Panc1 (cell line): ENCODE results near the gene PAGE4. TPM values are rescaled to one million over a fixed set of nuclear protein-coding genes. Genes with fewer than 3 reads are reported as not detected.

Experiments used
- ATAC-seq: fragments of 200-7000 bp; cut with Tn5 transposase; 2 replicates; pipeline ENCODE4 v1.9.1; 2020; ENCODE audit warnings: mild to moderate bottlenecking, moderate library complexity
- BruUV-seq: library from RNA; stranded (reverse); fragments of 400-500 nt; replicated peaks from 2 replicates; lab custom pipeline; 2021; lab: Mats Ljungman, UMichigan
- CTCF ChIA-PET: fragments of 300-600 bp; sonication (Branson Sonifier 250); formaldehyde crosslinking; loops from one replicate; lab custom pipeline; 2022; ENCODE audit warnings: antibody characterized with exemption; lab: Charles Lee
- POLR2A ChIA-PET: fragments of 300-600 bp; sonication (Branson Sonifier 250); formaldehyde crosslinking; loops from one replicate; lab custom pipeline; 2022; ENCODE audit warnings: antibody characterized with exemption; lab: Charles Lee
- DNase-seq: peaks from one replicate; pipeline ENCODE4 v3.0.0-alpha.2; 2010; ENCODE audit warnings: low read depth, low spot score
- H3K27ac ChIP-seq: 2 replicates; pipeline ENCODE4 v1.5.1; 2011; ENCODE audit warnings: mild to moderate bottlenecking, low read length, inconsistent platforms
- H3K27me3 ChIP-seq: fragments of 200-500 bp; sonication (Bioruptor generic); 2 replicates; pipeline ENCODE4 v1.6.0; 2014; ENCODE audit warnings: low read length, inconsistent platforms; ENCODE audit not compliant: control insufficient read depth, insufficient read depth
- H3K36me3 ChIP-seq: fragments of 200-500 bp; sonication (Bioruptor generic); 2 replicates; pipeline ENCODE4 v1.5.1; 2014; ENCODE audit warnings: inconsistent platforms, mild to moderate bottlenecking, low read length, moderate library complexity; ENCODE audit not compliant: control insufficient read depth, insufficient read depth
- H3K4me1 ChIP-seq: 2 replicates; pipeline ENCODE4 v1.5.1; 2011; ENCODE audit warnings: inconsistent platforms, mild to moderate bottlenecking, low read length, moderate library complexity; ENCODE audit not compliant: control insufficient read depth, insufficient read depth
- H3K4me3 ChIP-seq, 2 experiments: 2 replicates each; pipeline ENCODE4 v1.5.1; 2011 to 2012; ENCODE audit warnings: low read depth in 2 of 2, low read length in 2 of 2, mild to moderate bottlenecking in 2 of 2, inconsistent platforms in 1 of 2, moderate library complexity in 1 of 2
- H3K9me3 ChIP-seq: fragments of 200-500 bp; sonication (Bioruptor generic); 2 replicates; pipeline ENCODE4 v1.5.1; 2014; ENCODE audit warnings: low read depth, mild to moderate bottlenecking, inconsistent platforms, low read length, moderate library complexity; ENCODE audit not compliant: control insufficient read depth, insufficient read depth
- POLR2AphosphoS5 ChIP-seq: IDR thresholded peaks from 2 replicates; pipeline ENCODE4 v1.6.1; 2012; ENCODE audit warnings: mild to moderate bottlenecking, low read depth, low read length, moderate library complexity
- SIN3A ChIP-seq: IDR thresholded peaks from 2 replicates; pipeline ENCODE4 v1.6.1; 2012; ENCODE audit warnings: low read depth, mild to moderate bottlenecking, low read length, moderate library complexity, borderline replicate concordance; ENCODE audit not compliant: insufficient read depth
- TCF7L2 ChIP-seq: IDR thresholded peaks from 2 replicates; pipeline ENCODE4 v1.6.1; 2011; ENCODE audit warnings: mild to moderate bottlenecking, low read depth, low read length, inconsistent platforms
- in situ Hi-C: cut with HindIII; loops from 2 replicates; pipeline ENCODE4 v1.10.0; 2016; ENCODE audit warnings: low sequenced_read_pairs, low pct_unique_long_range_greater_than_20kb
- intact Hi-C: fragments of 100-400 bp; cut with micrococcal nuclease; formaldehyde crosslinking; loops from one replicate; pipeline ENCODE4 v1.10.0; 2022; ENCODE audit not compliant: unreplicated experiment
- total RNA-seq: library from RNA; stranded (reverse); gene quantifications from one replicate; pipeline ENCODE4 v1.2.1, GENCODE V29; 2021; ENCODE audit not compliant: unreplicated experiment
- TF ChIP-seq, protein P1 (sequence below), 2 experiments: IDR thresholded peaks; 2 replicates each; pipeline ENCODE4 v1.6.1; 2011 to 2012; ENCODE audit warnings: low read depth in 2 of 2, control low read depth in 1 of 2, low read length in 1 of 2, mild to moderate bottlenecking in 1 of 2, moderate library complexity in 1 of 2; ENCODE audit not compliant: insufficient read depth in 1 of 2
- TF ChIP-seq, protein P2 (sequence below): fragments of 450-650 bp; IDR thresholded peaks from 2 replicates; pipeline ENCODE4 v1.5.1; 2017; ENCODE audit warnings: mild to moderate bottlenecking

Gene PAGE4
- total RNA-seq, 1 experiment from 2014 or later = not detected

- DNase-seq = no peak
- ATAC-seq = no peak
- no peak overlapping the region for H3K4me3 ChIP-seq
- H3K4me1 ChIP-seq = no peaks in the 10 kb centered on the region
- in situ Hi-C loops = no loop called here
- intact Hi-C loops = no loop called here
- no peaks in the 10 kb centered on the region for H3K27me3 ChIP-seq
- no peaks in the 10 kb centered on the region for H3K9me3 ChIP-seq
- TF ChIP-seq, protein P1, sequence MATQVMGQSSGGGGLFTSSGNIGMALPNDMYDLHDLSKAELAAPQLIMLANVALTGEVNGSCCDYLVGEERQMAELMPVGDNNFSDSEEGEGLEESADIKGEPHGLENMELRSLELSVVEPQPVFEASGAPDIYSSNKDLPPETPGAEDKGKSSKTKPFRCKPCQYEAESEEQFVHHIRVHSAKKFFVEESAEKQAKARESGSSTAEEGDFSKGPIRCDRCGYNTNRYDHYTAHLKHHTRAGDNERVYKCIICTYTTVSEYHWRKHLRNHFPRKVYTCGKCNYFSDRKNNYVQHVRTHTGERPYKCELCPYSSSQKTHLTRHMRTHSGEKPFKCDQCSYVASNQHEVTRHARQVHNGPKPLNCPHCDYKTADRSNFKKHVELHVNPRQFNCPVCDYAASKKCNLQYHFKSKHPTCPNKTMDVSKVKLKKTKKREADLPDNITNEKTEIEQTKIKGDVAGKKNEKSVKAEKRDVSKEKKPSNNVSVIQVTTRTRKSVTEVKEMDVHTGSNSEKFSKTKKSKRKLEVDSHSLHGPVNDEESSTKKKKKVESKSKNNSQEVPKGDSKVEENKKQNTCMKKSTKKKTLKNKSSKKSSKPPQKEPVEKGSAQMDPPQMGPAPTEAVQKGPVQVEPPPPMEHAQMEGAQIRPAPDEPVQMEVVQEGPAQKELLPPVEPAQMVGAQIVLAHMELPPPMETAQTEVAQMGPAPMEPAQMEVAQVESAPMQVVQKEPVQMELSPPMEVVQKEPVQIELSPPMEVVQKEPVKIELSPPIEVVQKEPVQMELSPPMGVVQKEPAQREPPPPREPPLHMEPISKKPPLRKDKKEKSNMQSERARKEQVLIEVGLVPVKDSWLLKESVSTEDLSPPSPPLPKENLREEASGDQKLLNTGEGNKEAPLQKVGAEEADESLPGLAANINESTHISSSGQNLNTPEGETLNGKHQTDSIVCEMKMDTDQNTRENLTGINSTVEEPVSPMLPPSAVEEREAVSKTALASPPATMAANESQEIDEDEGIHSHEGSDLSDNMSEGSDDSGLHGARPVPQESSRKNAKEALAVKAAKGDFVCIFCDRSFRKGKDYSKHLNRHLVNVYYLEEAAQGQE (IDR thresholded peaks at IDR 0.05; ENCODE audit: insufficient read depth in 1 of 2, low read depth in 2 of 2, low read length in 1 of 2) = no peak
- TF ChIP-seq SIN3A = no peak
- TF ChIP-seq, protein P2, sequence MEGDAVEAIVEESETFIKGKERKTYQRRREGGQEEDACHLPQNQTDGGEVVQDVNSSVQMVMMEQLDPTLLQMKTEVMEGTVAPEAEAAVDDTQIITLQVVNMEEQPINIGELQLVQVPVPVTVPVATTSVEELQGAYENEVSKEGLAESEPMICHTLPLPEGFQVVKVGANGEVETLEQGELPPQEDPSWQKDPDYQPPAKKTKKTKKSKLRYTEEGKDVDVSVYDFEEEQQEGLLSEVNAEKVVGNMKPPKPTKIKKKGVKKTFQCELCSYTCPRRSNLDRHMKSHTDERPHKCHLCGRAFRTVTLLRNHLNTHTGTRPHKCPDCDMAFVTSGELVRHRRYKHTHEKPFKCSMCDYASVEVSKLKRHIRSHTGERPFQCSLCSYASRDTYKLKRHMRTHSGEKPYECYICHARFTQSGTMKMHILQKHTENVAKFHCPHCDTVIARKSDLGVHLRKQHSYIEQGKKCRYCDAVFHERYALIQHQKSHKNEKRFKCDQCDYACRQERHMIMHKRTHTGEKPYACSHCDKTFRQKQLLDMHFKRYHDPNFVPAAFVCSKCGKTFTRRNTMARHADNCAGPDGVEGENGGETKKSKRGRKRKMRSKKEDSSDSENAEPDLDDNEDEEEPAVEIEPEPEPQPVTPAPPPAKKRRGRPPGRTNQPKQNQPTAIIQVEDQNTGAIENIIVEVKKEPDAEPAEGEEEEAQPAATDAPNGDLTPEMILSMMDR = no peak
- TF ChIP-seq TCF7L2 = no peak
- TF ChIP-seq POLR2AphosphoS5 = no peak
- no TSS peak for BruUV-seq
- ChIA-PET POLR2A (no interaction called here), CTCF (no interaction called here)
- no peak overlapping the region for H3K27ac ChIP-seq
- no peaks in the 10 kb centered on the region for H3K36me3 ChIP-seq
Observed at GRCh38 chrX:49809891-49810632, 19.0 kb upstream of the PAGE4 start.

DNA sequence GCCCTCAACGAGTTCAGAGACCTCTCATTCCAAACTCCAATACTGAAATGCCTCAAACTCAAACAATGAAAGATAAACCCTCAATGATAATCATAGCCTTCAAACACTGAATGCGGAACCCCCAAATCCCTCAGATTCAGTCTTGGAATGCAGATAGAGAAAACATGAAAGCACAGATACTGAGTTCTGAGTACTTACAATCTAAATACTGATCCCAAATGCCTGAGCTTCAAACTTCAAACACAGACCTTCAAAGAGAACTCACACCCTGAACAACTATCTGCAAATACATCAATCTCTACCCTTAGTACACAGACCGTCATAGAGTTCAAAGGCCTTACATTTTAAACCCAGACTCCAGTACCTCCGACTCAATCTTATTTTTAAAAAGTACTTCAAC lies 16.9 kb upstream of the PAGE4 start:
- intact Hi-C loops (no loop called here), in situ Hi-C loops (no loop called here)
- Histone ChIP-seq H3K27ac (no peak overlapping the region), H3K36me3 (no peaks in the 10 kb centered on the region), H3K4me1 (no peaks in the 10 kb centered on the region), H3K27me3 (no peaks in the 10 kb centered on the region), H3K4me3 (no peak overlapping the region), H3K9me3 (no peaks in the 10 kb centered on the region)
- no TSS peak for BruUV-seq
- CTCF ChIA-PET = no interaction called here
- POLR2A ChIA-PET = no interaction called here
- TF ChIP-seq, protein P1 (IDR thresholded peaks at IDR 0.05; ENCODE audit: insufficient read depth in 1 of 2, low read depth in 2 of 2, low read length in 1 of 2) = no peak
- TF ChIP-seq SIN3A = no peak
- no peak for TF ChIP-seq TCF7L2
- no peak for TF ChIP-seq POLR2AphosphoS5
- TF ChIP-seq, protein P2 = no peak
- DNase-seq (no peak), ATAC-seq (no peak)
